Activated T-helper 2 cell treated with anti-CD3 and anti-CD28 coated beads, Interferon-gamma antibody, Interleukin-2, Interleukin-4, amounts not matched to agents 10 μg/mL and 5 μg/mL and 100 μg/mL, durations not matched to agents 14 hours and 24 hours and 36 hours (primary cell): ENCODE measurements around the gene KLF6. TPM values are rescaled to one million over a fixed set of nuclear protein-coding genes. Genes with fewer than 3 reads are reported as not detected.
A peak's percentile ranks its signal among the peaks of the same experiment; 100 is the strongest.

Experiments
- DNase-seq: peaks from one replicate; pipeline ENCODE4 v3.0.0; 2021; ENCODE audit warnings: low spot score
- H3K27ac Mint-ChIP-seq: one replicate; pipeline ENCODE4 v1.8.0; 2021; ENCODE audit warnings: mixed read lengths
- H3K27me3 Mint-ChIP-seq: one replicate; pipeline ENCODE4 v1.8.0; 2021; ENCODE audit warnings: low read depth, mixed read lengths
- H3K36me3 Mint-ChIP-seq: one replicate; pipeline ENCODE4 v1.8.0; 2021; ENCODE audit warnings: low read depth, mixed read lengths
- H3K4me1 Mint-ChIP-seq: one replicate; pipeline ENCODE4 v1.8.0; 2021; ENCODE audit warnings: low read depth, mixed read lengths
- H3K4me3 Mint-ChIP-seq: one replicate; pipeline ENCODE4 v1.8.0; 2021; ENCODE audit warnings: low read depth, mild to moderate bottlenecking, moderate library complexity, mixed read lengths
- H3K9me3 Mint-ChIP-seq: one replicate; pipeline ENCODE4 v1.8.0; 2021; ENCODE audit warnings: mixed read lengths
- intact Hi-C: fragments of 100-400 bp; cut with micrococcal nuclease; formaldehyde crosslinking; loops from one replicate; pipeline ENCODE4 v1.15.1; 2023
- total RNA-seq: library from RNA; stranded (reverse); gene quantifications from 2 replicates; pipeline ENCODE4 v1.2.3, GENCODE V29; 2022

Gene KLF6
- total RNA-seq, 1 donor from 2014 or later: 129 TPM

DNA sequence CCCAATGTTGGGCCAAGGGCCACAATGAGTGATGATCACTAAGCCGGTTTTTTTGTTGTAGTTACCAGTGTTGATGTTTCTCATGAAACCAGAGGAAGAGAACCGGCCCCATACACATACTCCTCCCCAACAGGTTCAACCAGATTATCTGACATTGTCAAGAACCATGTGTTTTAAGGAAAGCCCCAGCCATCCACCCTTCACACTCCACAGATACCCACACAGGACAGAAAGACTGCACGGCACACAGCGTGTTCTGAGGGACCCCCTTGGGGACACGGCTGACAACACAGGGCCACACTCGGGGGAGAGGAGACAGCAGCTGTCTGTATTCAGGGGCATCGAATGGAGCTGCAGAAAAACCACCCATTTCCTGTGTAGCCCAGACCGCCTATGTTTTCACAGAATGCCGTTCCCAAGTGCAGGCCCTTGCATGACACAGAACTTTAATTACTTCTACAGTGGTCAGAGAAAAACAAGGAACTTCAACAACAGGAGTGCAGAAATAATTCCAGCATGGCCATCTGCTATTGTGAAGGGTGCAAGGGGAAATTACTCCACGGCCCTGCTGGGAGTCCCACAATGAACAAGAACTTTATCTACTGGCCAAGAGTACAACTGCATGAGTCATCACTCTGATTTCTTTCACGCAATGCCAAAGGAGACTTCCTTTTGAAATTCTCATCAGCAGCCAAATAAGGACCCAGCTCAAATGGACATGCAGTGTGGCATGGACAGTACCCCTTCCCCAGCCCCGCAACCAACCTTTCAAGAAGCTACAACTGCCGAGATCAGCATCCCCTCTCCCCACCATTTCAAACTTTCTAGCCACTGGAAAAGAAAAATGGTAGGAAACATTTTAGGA, 2.3 kb downstream of the KLF6 start:
- Mint-ChIP-seq H3K4me3 (peak overlapping the region; percentile 85), H3K36me3 (peaks cover 68% of the 10 kb centered on the region), H3K27me3 (no peaks in the 10 kb centered on the region), H3K9me3 (no peaks in the 10 kb centered on the region), H3K4me1 (peaks cover 58% of the 10 kb centered on the region), H3K27ac (peak overlapping the region; percentile 98)
- DNase-seq: peak; percentile 61
- intact Hi-C loops: loop anchor here (1.0 to 5.0 kb wide), 4 partner anchors 24 to 46 kb away; no protein-coding TSS in a partner anchor

DNA sequence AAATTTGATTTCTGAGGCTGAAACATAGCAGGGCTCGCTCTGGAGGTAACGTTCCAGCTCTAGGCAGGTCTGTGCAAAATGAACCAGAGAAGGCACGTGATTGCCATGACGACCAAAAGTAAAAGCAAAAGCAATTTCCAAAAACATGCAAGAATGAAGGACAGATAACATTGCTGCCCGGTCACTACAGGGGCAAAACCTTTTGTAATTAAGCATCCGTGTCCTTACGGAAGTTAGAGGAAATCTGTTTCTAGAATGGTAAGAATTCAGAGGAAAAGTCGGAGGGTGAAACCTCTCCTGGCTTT, 2.9 kb downstream of the KLF6 start:
- no peaks in the 10 kb centered on the region for H3K27me3 Mint-ChIP-seq
- peak overlapping the region; percentile 98 for H3K27ac Mint-ChIP-seq
- intact Hi-C loops: loop anchor here (2.0 to 5.0 kb wide), 2 partner anchors 23 to 40 kb away; no protein-coding TSS in a partner anchor
- peak; percentile 46 for DNase-seq
- H3K4me3 Mint-ChIP-seq: peak overlapping the region; percentile 85
- peaks cover 73% of the 10 kb centered on the region for H3K36me3 Mint-ChIP-seq
- no peaks in the 10 kb centered on the region for H3K9me3 Mint-ChIP-seq
- H3K4me1 Mint-ChIP-seq: peaks cover 58% of the 10 kb centered on the region

DNA sequence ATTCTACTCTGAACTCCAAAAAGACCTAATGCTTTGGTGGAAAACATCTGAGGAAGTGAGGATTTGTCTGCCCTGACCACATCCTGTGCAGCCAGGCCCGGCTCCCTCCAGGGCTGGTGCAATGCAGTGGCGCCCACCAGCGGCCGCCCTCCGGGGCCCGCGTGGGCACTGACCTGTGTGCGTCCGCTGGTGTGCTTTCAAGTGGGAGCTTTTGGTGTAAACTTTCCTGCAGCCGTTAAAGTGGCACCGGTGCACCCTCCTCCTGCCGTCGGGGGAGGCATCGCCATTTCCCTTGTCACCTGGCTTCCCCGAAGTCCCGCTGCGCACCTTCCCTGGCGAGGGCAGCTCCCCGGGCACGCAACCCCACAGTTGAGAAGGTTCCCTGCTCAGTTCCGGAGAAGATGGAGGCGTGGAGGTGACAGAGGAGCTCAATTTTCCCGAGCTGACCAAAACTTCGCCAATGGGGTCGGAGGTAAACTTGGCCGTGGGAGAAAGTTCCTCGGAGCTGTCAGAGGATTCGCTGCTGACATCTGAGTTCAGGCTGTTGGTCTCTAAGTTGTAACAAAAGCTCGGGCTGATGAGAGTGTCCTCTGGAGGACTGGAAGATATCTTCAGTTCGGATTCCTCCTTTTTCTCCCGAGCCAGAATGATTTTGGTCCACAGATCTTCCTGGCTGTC, 3.4 kb downstream of the KLF6 start:
- Mint-ChIP-seq H3K4me3 (peak overlapping the region; percentile 85), H3K4me1 (peaks cover 56% of the 10 kb centered on the region), H3K9me3 (no peaks in the 10 kb centered on the region), H3K36me3 (peaks cover 78% of the 10 kb centered on the region), H3K27me3 (no peaks in the 10 kb centered on the region), H3K27ac (peak overlapping the region; percentile 98)
- DNase-seq: no peak
- intact Hi-C loops: loop anchor here (2.0 to 5.0 kb wide), 2 partner anchors 23 to 39 kb away; no protein-coding TSS in a partner anchor

DNA sequence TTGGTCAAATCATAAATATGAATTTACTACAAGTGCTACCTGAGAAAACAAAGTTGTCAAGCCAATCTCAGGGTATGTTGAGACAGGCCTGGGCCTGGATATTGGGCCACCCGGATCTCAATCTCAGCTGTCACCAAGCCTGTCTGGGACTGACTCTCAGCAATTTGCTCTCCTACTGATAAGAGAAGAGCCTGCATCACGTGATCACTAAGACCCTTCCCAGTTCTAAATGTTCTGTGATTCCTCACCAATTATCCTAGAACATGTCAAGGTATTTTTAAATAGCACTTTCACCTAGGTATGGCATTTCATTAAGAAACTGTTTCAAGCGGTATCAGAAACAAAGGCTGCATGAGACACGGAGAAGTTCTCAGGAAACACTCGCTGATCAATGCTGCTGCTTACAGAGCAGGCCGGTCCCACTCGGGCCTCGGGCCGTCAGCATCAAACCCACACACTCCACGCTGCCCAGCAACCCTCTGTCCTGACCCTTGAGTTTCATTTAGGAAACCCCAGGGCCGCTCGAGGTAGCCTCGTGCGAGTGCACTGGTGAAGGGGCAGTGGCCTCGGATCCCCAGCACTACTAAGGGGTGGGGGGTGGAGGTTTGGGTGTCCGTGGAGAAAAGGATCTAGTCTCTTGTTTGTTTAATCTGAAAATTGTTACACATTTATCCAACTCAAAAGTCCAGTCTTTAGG, 4.1 kb downstream of the KLF6 start:
- H3K4me3 Mint-ChIP-seq: peak overlapping the region; percentile 85
- H3K36me3 Mint-ChIP-seq: peaks cover 85% of the 10 kb centered on the region
- peaks cover 53% of the 10 kb centered on the region for H3K4me1 Mint-ChIP-seq
- no peaks in the 10 kb centered on the region for H3K27me3 Mint-ChIP-seq
- H3K27ac Mint-ChIP-seq: peak overlapping the region; percentile 98
- DNase-seq: no peak
- intact Hi-C loops: loop anchor here (5.0 kb wide), 1 partner anchor 39 kb away; no protein-coding TSS in a partner anchor
- H3K9me3 Mint-ChIP-seq: no peaks in the 10 kb centered on the region

DNA sequence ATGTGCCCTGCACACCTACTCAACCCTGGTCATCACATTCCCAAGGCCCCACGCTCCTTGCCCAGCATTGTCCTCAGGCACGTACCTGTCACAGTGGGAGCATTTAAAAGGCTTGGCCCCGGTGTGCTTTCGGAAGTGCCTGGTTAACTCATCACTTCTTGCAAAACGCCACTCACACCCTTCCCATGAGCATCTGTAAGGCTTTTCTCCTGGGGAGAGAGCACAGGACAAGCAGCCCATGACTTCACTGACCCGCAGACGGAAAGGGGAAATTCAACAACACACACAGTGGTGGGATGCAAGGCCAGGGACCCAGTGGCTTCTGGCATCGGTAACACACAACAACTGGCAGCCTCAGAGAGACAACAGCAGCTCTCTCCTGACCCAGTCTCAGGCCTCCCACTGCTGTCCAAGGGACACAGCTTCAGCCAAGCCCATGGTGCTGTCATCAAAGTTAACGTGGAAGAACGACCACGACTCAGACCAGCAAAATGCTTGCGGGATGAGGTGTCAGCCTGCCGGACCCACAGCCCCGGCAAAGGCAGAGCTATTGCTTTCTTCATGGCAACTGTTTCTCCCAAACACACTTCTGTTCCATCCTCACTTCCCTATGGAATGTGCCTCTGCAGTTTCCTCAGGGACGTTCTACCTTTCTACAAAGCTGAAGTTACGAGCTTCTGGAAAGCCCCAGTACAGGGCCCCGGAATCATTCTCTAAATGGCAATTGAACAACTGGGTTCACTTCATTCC, 4.8 kb downstream of the KLF6 start:
- Mint-ChIP-seq H3K4me3 (peak overlapping the region; percentile 85), H3K36me3 (peaks cover 92% of the 10 kb centered on the region), H3K9me3 (no peaks in the 10 kb centered on the region), H3K4me1 (peaks cover 60% of the 10 kb centered on the region), H3K27me3 (no peaks in the 10 kb centered on the region), H3K27ac (peak overlapping the region; percentile 73)
- intact Hi-C loops: loop anchor here (5.0 kb wide), 1 partner anchor 38 kb away; no protein-coding TSS in a partner anchor
- DNase-seq: no peak

DNA sequence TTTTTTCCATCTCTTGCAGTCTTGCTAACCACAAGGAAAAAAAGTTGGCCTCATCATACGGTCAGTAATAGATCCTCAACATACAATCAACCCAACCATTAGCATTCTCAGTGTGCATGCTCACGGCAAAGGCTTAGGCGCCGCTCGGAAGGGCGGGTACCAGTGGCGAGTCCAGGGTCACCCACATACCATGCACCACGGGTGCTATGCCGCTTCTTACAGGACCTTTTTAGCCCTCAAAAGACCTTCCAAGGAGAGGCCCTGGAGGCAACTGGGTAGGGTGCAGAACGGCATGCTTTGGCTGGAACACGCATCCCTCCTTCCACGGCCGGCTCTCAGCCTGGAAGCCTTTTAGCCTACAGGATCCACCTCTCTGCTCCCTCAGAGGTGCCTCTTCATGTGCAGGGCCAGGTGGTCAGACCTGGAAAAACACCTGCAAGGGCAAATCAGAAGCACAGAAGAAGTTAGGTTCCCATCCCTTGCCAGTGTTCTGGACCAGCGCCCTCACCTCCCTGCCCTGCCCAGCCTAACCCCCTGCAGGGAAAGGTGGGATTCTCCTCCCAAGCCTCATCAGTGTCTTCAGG, 5.8 kb downstream of the KLF6 start:
- H3K36me3 Mint-ChIP-seq: peaks cover 97% of the 10 kb centered on the region
- no peaks in the 10 kb centered on the region for H3K9me3 Mint-ChIP-seq
- intact Hi-C loops: loop anchor here (5.0 kb wide), 1 partner anchor 873 kb away; no protein-coding TSS in a partner anchor
- H3K4me3 Mint-ChIP-seq: peak overlapping the region; percentile 50
- DNase-seq: no peak
- H3K27me3 Mint-ChIP-seq: no peaks in the 10 kb centered on the region
- peak overlapping the region; percentile 44 for H3K27ac Mint-ChIP-seq
- peaks cover 62% of the 10 kb centered on the region for H3K4me1 Mint-ChIP-seq

DNA sequence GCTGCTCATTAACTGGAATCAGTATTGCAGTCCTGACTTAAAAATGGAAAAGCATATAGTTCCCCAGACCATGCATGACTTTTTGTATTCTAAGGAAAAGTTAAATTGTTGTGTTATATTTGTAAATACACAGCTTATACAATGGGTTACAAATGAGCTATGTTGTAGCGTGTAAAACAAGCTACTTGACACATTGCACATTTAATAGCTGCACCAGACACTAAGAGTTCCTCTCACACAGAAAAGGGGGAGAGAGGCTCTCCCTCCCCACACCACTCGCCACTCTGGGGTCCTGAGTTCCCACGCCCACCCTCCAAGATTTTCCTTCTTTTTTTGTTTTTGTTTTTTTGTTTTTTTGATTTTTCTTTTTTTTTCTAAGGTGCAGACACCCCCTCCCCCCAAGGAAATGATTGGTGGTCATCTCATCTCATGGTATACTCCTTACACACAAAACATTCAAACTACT, 6.3 kb downstream of the KLF6 start:
- peaks cover 97% of the 10 kb centered on the region for H3K36me3 Mint-ChIP-seq
- intact Hi-C loops: loop anchor here (5.0 kb wide), 1 partner anchor 874 kb away; no protein-coding TSS in a partner anchor
- DNase-seq: no peak
- no peaks in the 10 kb centered on the region for H3K27me3 Mint-ChIP-seq
- no peaks in the 10 kb centered on the region for H3K9me3 Mint-ChIP-seq
- H3K27ac Mint-ChIP-seq: peak overlapping the region; percentile 44
- peaks cover 62% of the 10 kb centered on the region for H3K4me1 Mint-ChIP-seq
- peak overlapping the region; percentile 50 for H3K4me3 Mint-ChIP-seq

DNA sequence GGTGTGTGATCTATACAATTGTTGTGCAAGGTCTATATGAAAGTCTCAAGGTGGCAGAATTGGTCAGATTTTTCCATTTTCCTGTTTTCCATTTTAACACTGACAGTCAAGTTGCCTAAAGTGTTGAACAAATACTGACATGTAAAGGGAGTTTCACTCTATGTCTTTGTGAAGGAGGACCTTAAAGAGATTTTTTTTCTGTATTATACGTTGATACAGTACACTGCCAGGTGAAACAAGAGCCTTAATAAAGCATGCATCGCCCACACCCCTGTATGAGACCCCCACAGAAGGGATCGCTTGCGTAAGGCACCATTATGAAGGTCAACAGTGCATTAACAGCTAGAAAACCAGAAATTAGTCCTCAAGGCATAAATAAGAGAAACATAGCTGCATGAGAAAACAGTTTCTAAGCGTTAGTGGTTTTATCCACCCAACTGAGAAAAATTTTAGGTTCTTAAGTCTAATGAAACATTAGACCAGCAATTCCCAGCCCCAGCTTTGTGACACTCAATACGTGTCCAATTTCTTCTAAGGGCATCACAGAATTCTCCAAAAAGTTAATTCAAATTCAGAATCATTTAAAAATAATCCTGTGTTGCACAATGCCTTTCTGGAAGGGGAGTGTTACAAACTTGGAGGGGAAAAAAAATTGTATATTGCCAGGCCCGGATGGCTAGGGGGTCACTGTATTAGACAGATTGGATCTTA, 6.9 kb downstream of the KLF6 start:
- H3K4me3 Mint-ChIP-seq: peak overlapping the region; percentile 50
- H3K27ac Mint-ChIP-seq: peak overlapping the region; percentile 74
- intact Hi-C loops: loop anchor here (1.0 to 5.0 kb wide), 2 partner anchors 156 to 874 kb away; no protein-coding TSS in a partner anchor
- H3K4me1 Mint-ChIP-seq: peaks cover 62% of the 10 kb centered on the region
- no peaks in the 10 kb centered on the region for H3K27me3 Mint-ChIP-seq
- H3K36me3 Mint-ChIP-seq: peaks cover 92% of the 10 kb centered on the region
- DNase-seq: no peak
- H3K9me3 Mint-ChIP-seq: no peaks in the 10 kb centered on the region

DNA sequence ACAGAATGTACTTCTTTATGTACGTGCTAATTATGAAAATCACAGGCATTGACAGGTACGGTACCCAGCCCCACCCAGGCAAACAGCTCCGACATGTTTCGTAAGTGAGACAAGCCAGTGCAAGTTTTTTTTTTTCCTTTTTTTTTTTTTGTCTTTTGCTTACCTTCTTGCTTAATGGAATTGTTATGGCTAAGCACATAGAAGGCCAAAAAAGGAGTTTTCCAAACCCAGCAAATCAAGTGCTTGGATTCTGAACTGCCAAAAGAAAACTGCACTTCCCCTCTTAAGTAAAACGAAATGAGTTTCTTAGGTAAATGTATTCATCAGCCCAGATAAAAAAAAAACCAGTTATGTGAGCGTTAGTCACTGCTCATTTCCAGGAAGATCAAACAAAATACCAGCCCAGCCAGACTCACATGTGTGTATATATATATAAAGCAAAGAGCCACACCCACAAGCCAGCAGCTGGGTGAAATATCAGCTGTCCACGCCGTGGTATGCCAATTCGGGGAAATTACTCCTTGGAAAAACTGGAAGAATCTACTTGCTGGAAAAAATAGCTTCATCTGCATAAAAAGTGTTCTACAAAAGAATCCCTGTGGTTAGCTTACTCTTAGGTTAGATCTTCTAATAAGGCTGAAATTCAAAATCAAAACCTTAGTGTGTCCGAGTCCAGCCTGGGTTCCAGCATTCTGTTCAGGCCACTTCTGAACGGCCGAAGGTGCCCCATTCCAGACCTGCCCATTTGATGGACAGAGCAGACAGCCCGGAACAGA, 8.0 kb downstream of the KLF6 start:
- H3K4me3 Mint-ChIP-seq: peak overlapping the region; percentile 54

DNA sequence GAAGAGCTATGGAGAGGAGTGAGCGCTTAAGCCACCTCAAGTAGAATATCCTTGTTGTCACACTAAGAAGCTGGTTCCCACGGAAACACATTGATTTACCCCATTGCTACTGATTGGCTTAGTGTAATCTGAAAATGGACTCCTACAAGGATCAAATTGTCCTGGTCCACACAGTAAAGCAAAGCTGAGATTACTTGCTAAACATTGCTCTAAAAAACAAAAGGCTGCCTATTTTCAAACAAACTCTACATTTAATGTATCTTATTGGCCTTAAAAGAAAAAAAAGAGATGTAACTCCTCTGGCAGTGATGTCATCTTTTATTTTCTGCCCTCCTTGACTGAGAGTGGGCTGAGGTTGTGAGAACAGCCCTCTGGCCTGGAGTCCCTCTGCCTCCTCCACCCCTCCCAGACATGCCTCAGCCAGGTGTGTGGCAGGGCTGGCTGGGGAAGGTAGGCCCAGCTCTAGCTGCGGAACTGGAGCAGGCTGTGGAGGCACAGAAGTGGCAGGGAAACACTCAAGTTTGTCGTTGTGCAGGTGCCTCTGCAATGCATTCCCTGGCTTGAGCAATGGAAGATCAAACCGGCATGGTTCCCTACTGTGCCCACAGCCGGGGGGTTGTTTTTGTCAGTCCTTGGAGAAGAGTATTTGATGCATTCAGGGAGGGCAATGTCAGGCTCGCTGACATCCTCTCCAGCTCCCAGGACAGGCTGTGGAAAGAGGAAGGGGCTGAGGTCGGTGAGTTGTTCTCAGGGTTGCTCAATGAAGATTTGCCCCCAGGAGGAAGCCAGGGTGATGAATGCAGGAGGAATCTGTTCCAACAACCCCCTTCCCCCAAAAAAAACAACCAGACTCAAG, 9.1 kb downstream of the KLF6 start:
- no peaks in the 10 kb centered on the region for H3K27me3 Mint-ChIP-seq
- H3K4me3 Mint-ChIP-seq: peak overlapping the region; percentile 13
- no peak for DNase-seq
- peak overlapping the region; percentile 58 for H3K27ac Mint-ChIP-seq
- H3K4me1 Mint-ChIP-seq: peaks cover 52% of the 10 kb centered on the region
- peaks cover 77% of the 10 kb centered on the region for H3K36me3 Mint-ChIP-seq
- intact Hi-C loops: loop anchor here (5.0 kb wide), 1 partner anchor 876 kb away; no protein-coding TSS in a partner anchor
- H3K9me3 Mint-ChIP-seq: no peaks in the 10 kb centered on the region

More for the DNA sequence above, 8.0 kb downstream of the KLF6 start:
- H3K27me3 Mint-ChIP-seq: no peaks in the 10 kb centered on the region
- peak overlapping the region; percentile 70 for H3K27ac Mint-ChIP-seq
- H3K36me3 Mint-ChIP-seq: peaks cover 87% of the 10 kb centered on the region
- intact Hi-C loops: loop anchor here (1.0 to 5.0 kb wide), 2 partner anchors 155 to 875 kb away; no protein-coding TSS in a partner anchor
- H3K4me1 Mint-ChIP-seq: peaks cover 60% of the 10 kb centered on the region
- DNase-seq: peak; percentile 40
- no peaks in the 10 kb centered on the region for H3K9me3 Mint-ChIP-seq
